HepG2 (cell line): ENCODE results near the gene TPD52L2. TPM values are rescaled to one million over a fixed set of nuclear protein-coding genes. Genes with fewer than 3 reads are reported as not detected.

ENCODE experiments used
- BCL6 ChIP-seq: IDR thresholded peaks from 2 replicates; pipeline ENCODE4 v1.6.1; 2016; ENCODE audit warnings: missing genetic modification reagents, missing compliant biosample characterization
- HDAC1 ChIP-seq: sonication (generic); formaldehyde crosslinking; IDR thresholded peaks from 2 replicates; pipeline ENCODE4 v1.5.1; 2020; ENCODE audit warnings: mild to moderate bottlenecking, missing genetic modification reagents
- HNF1A ChIP-seq, 2 experiments: sonication (generic) in 1 of 2; formaldehyde crosslinking in 1 of 2; IDR thresholded peaks; 2 replicates each; pipeline versions ENCODE4 v1.4.0 to v1.6.1; 2016 to 2020; ENCODE audit warnings: borderline replicate concordance in 1 of 2, low read depth in 1 of 2, mild to moderate bottlenecking in 1 of 2, missing genetic modification reagents in 1 of 2
- MXI1 ChIP-seq: IDR thresholded peaks from 3 replicates; pipeline ENCODE4 v1.6.1; 2012; ENCODE audit warnings: low read depth, low read length, inconsistent platforms, borderline replicate concordance
- RXRB ChIP-seq: IDR thresholded peaks from 2 replicates; pipeline ENCODE4 v1.6.1; 2016; ENCODE audit warnings: borderline replicate concordance, missing genetic modification reagents, missing compliant biosample characterization
- TBP ChIP-seq: sonication (generic); formaldehyde crosslinking; IDR thresholded peaks from 2 replicates; pipeline ENCODE4 v1.5.0; 2020; ENCODE audit warnings: missing genetic modification reagents
- ZHX1 ChIP-seq: sonication (generic); formaldehyde crosslinking; IDR thresholded peaks from 2 replicates; pipeline ENCODE4 v1.8.1; 2022; ENCODE audit warnings: low read depth, mild to moderate bottlenecking, missing genetic modification reagents
- ZNF33A ChIP-seq: sonication (generic); formaldehyde crosslinking; IDR thresholded peaks from 2 replicates; pipeline ENCODE4 v1.5.1; 2020; ENCODE audit warnings: missing genetic modification reagents, mild to moderate bottlenecking, moderate library complexity, borderline replicate concordance
- ZNF407 ChIP-seq: sonication (generic); formaldehyde crosslinking; IDR thresholded peaks from one replicate; pipeline ENCODE4 v1.5.1; 2020; ENCODE audit warnings: mild to moderate bottlenecking, missing genetic modification reagents; ENCODE audit errors: not compliant biosample characterization
- ZNF441 ChIP-seq: sonication (generic); formaldehyde crosslinking; IDR thresholded peaks from 2 replicates; pipeline ENCODE4 v1.7.0; 2021; ENCODE audit warnings: missing genetic modification reagents, borderline replicate concordance
- ZNF557 ChIP-seq: sonication (generic); formaldehyde crosslinking; IDR thresholded peaks from 2 replicates; pipeline ENCODE4 v1.4.0; 2020; ENCODE audit warnings: missing genetic modification reagents
- ZNF709 ChIP-seq: sonication (generic); formaldehyde crosslinking; IDR thresholded peaks from 2 replicates; pipeline ENCODE4 v1.5.0; 2020; ENCODE audit warnings: mild to moderate bottlenecking, missing genetic modification reagents
- polyA plus RNA-seq, 8 experiments: library from polyadenylated mRNA; depleted of rRNA in 3 of 8; stranded (reverse) in 7 of 8; unstranded in 1 of 8; fragments of >200 nt; fragmentation: Illumina TruSeq in 4 of 8; extraction: Trizol in 4 of 8; gene quantifications; 2 replicates each; pipeline versions ENCODE4 v1.2.1 to v1.2.3, GENCODE V29; 2011 to 2016; ENCODE audit warnings: low read depth in 4 of 8, missing spikeins in 1 of 8, mixed read lengths in 1 of 8; ENCODE audit not compliant: insufficient read depth in 1 of 8
- total RNA-seq, 5 experiments: library from RNA; depleted of rRNA; stranded (reverse); fragments of >200 nt; fragmentation: Illumina TruSeq; extraction: Trizol; gene quantifications; 2 replicates each; pipeline ENCODE4 v1.2.3, GENCODE V29; 2016; ENCODE audit warnings: low read depth in 1 of 5

TPD52L2 gene
- total and polyA plus RNA-seq, 2 of the 13 experiments (the other 11 are each of a cell fraction or from before 2014, with no cell fraction given), result 156 to 184 TPM

GRCh38 chr20:63894358-63895201, 29.5 kb downstream of the TPD52L2 start, which contains the start of gene DNAJC5 (continued):
- TF ChIP-seq ZHX1 (CRISPR knock-in tag) (peak; percentile 80), HNF1A (IDR thresholded peaks at IDR 0.05; ENCODE audit: low read depth) (no peak), HNF1A (CRISPR knock-in tag; IDR thresholded peaks at IDR 0.05; ENCODE audit: borderline replicate concordance) (peak; percentile 68; the same call in 1 of the 2 replicates), MXI1 (peak; percentile 97), HDAC1 (CRISPR knock-in tag) (peak; percentile 95), TBP (CRISPR knock-in tag) (no peak), ZNF441 (CRISPR knock-in tag) (peak; percentile 78), ZNF407 (CRISPR knock-in tag) (peak; percentile 87), BCL6 (peak; percentile 52), ZNF557 (CRISPR knock-in tag) (0 out of 2 replicates have a peak, but pooled peaks have one; percentile 76), ZNF33A (no peak), ZNF709 (CRISPR knock-in tag) (peak; percentile 86), RXRB (CRISPR knock-in tag) (peak; percentile 61)
